ENCODE data around the gene KCNJ6. TPM values are rescaled to one million over a fixed set of nuclear protein-coding genes. Genes with fewer than 3 reads are reported as not detected.

Gene KCNJ6
- total and polyA plus RNA-seq, 2 experiments from 2014 or later: not detected

- DNase-seq (ENCODE audit: low read depth in 1 of 2, low spot score in 1 of 2): peak in 1 of 2 donors; percentile 53
- Histone ChIP-seq H3K4me3 (no peak overlapping the region), H3K4me1 (ENCODE audit: low read depth) (no peaks in the 10 kb centered on the region), H3K36me3 (no peaks in the 10 kb centered on the region), H3K9me3 (ENCODE audit: low read depth) (no peaks in the 10 kb centered on the region), H3K27ac (no peak overlapping the region), H3K27me3 (no peaks in the 10 kb centered on the region)
- no peak for TF ChIP-seq CTCF (IDR thresholded peaks at IDR 0.05; ENCODE audit: low read depth, low read length)
These were observed 39.1 kb downstream of the KCNJ6 start for GRCh38 chr21:37877171-37877570.

GRCh38 chr21:37876561-37876960, 39.7 kb downstream of the KCNJ6 start:
- no peak for TF ChIP-seq CTCF (IDR thresholded peaks at IDR 0.05; ENCODE audit: low read depth, low read length)
- no peak for DNase-seq (ENCODE audit: low read depth in 1 of 2, low spot score in 1 of 2)
- Histone ChIP-seq H3K27me3 (no peaks in the 10 kb centered on the region), H3K27ac (no peak overlapping the region), H3K4me3 (no peak overlapping the region), H3K4me1 (ENCODE audit: low read depth) (no peaks in the 10 kb centered on the region), H3K36me3 (no peaks in the 10 kb centered on the region), H3K9me3 (ENCODE audit: low read depth) (no peaks in the 10 kb centered on the region)

GRCh38 chr21:37874904-37875780, 41.1 kb downstream of the KCNJ6 start:
- H3K36me3 ChIP-seq: no peaks in the 10 kb centered on the region

DNA sequence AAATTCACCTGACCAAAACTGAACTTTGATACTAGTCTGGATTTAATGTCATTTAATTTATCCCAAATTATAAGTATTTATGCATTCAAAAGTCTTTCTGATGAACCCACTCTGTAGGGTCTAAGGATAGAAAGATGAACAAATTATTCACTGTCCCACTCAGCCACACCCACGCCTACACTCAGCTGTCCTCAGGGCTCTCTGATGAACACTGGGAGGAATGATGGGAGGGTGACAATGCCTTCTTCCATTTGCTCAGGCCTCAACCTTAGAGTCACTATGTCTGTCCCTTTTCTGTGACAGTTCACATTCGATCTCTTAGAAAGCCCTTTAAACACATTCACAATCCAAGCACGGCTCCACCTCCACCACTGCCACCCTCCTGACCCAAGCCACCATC, 41.8 kb downstream of the KCNJ6 start:
- H3K4me1 ChIP-seq (ENCODE audit: low read depth): no peaks in the 10 kb centered on the region
- H3K4me3 ChIP-seq: no peak overlapping the region
- DNase-seq (ENCODE audit: low read depth in 1 of 2, low spot score in 1 of 2): no peak
- H3K27me3 ChIP-seq: no peaks in the 10 kb centered on the region
- H3K27ac ChIP-seq: no peak overlapping the region
- TF ChIP-seq CTCF (IDR thresholded peaks at IDR 0.05; ENCODE audit: low read depth, low read length): no peak
- no peaks in the 10 kb centered on the region for H3K9me3 ChIP-seq (ENCODE audit: low read depth)
- H3K36me3 ChIP-seq: no peaks in the 10 kb centered on the region

More at GRCh38 chr21:37874904-37875780, 41.1 kb downstream of the KCNJ6 start:
- Histone ChIP-seq H3K27me3 (no peaks in the 10 kb centered on the region), H3K4me1 (ENCODE audit: low read depth) (no peaks in the 10 kb centered on the region), H3K4me3 (no peak overlapping the region), H3K9me3 (ENCODE audit: low read depth) (no peaks in the 10 kb centered on the region), H3K27ac (no peak overlapping the region)
- DNase-seq (ENCODE audit: low read depth in 1 of 2, low spot score in 1 of 2): no peak
- TF ChIP-seq CTCF (IDR thresholded peaks at IDR 0.05; ENCODE audit: low read depth, low read length): no peak

DNA sequence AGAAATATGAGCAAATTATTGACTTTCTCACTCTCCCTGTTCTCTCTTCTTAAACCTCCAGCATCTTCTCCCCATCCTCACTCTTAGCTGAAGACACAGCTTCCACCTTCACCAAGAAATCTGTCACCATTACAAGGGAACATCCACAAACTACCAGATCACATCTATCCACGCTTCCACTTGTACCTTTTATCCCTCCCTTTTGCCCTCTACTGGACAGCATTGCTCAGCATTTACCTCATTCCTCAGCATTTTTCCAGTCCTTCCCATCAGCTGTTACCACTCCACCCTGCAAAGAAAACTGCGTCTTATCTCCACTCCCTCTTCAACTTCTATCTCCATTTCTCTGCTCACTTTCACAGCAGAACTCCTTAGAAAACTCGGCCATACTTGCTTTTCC, 42.6 kb downstream of the KCNJ6 start:
- no peaks in the 10 kb centered on the region for H3K9me3 ChIP-seq (ENCODE audit: low read depth)
- H3K4me3 ChIP-seq: no peak overlapping the region
- H3K27me3 ChIP-seq: no peaks in the 10 kb centered on the region
- peak; percentile 22 for TF ChIP-seq CTCF (IDR thresholded peaks at IDR 0.05; ENCODE audit: low read depth, low read length)
- no peaks in the 10 kb centered on the region for H3K36me3 ChIP-seq
- DNase-seq (ENCODE audit: low read depth in 1 of 2, low spot score in 1 of 2): peak in 1 of 2 donors; percentile 32
- no peak overlapping the region for H3K27ac ChIP-seq
- H3K4me1 ChIP-seq (ENCODE audit: low read depth): no peaks in the 10 kb centered on the region
